LoVo (cell line): ENCODE data around the gene ZNF280D.
"Not testable (repeated sequence)": the region's sequence is repeated elsewhere in the genome, so short reads cannot be mapped to it uniquely, and the experiment has no call there.

Source experiments
- DNase-seq: peaks from one replicate; pipeline ENCODE4 v3.0.0-alpha.2; 2016; ENCODE audit warnings: low spot score

Gene ZNF280D

DNA sequence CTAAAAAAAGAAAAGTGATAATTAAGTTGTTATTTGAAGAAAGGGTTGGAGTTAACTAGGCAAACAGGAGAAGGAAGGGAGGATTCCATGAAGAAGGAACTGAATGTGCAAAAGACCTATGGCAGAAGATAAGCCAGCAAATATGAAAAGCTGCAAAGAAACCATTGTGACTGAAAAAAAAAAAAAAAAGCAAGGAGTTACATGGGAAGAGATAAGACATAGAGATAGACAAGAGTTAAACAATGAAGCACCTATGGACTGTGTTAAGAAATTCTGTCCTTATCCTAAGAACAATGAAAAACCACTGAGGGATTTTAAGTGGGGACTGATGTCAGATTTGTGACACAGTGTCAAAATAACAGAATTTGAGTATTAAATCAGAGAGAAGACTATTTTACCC lies 17.0 kb downstream of the ZNF280D start:
- DNase-seq = no peak

DNA sequence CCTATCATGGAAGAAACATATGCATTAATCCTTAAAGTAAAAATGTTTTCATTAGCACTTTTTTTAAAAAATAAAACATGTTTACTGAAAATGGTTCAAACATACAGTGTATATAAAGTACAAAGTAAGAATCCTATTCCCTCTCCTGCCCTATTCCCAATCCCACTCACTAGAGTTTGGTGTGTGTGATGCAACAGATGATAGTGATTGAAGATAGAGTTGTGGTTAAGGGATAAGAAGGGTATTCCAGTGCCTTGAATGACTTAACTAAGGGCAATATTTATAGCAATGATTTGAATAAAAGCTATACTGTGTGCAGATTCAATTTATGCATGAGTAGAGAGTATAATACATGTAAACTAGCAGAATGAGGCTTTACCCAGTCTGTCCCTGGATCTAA lies 18.1 kb downstream of the ZNF280D start:
- DNase-seq = no peak

DNA sequence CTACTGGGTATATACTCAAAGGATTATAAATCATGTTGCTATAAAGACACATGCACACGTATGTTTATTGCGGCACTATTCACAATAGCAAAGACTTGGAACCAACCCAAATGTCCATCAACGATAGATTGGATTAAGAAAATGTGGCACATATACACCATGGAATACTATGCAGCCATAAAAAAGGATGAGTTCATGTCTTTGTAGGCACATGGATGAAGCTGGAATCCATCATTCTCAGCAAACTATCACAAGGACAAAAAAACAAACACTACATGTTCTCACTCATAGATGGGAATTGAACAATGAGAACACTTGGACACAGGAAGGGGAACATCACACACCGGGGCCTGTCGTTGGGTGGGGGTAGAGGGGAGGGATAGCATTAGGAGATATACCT lies 23.8 kb downstream of the ZNF280D start:
- not testable (repeated sequence) for DNase-seq

DNA sequence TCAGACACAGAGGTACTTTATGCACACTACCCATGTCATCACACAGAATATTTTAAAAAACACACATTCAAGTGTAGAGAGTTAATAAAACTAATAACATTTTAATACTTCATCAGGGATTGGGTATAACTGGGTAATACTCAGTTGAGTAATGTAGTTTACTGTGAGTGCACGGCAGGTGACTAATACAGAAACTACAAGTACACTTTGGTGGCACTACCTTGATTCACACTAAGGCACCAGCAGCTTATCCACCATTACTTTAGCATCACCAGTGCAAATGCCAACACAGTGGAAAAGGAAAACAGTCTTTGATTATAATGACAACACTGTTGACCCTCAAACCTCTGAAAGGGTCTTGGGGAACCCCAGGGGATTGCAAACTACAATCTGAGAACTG lies 33.6 kb downstream of the ZNF280D start:
- DNase-seq = no peak

DNA sequence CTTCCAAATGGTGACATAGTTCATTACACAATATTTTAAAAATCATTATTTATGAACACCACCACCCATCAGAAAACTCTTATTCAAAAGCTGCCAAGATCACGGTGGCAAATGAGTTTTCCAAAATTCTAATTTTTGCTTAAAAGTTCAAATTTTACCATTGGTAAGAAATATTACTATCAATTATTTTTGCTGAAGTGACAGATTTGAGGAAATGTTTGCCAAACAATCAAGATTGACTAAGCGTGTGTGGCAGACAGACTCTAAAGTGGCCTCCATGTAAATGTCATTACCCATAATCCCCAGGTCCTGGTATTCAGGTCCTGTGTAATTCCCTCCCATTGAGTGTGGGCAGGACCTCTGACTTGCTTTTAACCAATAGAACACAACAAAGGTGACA lies 35.0 kb downstream of the ZNF280D start:
- DNase-seq = no peak

DNA sequence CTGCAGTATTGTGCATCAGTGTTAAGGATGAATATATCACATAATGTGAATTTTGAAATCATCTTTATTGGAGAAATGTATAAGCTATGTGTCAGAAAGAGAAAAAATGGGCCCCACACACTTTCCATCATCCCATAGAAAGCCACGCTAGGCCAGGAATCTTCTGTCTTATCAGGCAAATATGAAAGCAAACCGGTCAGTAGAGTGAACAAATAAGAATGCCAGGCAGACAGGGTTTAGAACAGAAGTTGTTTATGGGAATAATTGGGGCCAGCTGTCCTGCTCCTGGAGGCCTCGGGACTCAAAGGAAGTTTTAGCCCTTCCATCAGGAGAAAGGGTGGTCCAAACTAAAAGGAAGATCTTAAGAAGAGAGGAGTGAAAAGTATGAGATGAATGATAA lies 39.5 kb downstream of the ZNF280D start:
- no peak for DNase-seq

DNA sequence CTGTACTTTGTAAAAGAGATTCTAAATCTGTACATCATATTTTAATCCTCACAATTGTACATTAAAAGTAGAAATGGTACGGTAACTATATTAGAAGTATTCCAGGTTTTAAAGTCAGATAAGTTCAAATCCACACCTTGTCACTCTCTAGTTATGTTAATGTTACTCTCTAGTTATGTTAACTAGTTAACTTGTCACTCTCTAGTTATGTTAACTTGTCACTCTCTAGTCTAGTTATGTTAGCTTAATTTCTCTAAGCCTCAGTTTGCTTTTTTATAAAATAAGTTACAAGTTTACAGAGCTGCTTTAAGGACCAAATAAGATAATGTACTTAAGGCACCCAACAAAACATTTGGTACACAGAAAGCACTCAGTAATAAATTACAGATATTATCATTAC lies 42.6 kb downstream of the ZNF280D start:
- no peak for DNase-seq

DNA sequence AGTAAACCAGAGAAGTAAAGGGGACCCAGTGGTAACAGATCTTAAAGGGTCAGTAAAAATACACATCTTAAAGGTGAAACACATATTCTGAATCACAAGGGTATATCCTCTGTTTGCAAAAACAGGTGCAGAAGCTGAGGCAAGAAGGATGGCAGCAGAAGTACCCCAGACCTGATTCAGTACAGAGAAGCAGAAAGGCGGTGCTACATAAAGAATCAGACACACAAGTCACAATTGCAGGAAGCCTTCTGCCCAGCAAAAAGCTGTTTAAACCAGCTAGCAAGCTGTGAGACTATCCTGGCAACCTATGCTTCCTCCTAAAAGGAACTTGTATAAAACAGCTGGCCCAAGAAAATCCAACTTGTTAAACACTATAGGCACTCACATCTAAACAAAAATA lies 49.4 kb downstream of the ZNF280D start:
- DNase-seq = no peak

DNA sequence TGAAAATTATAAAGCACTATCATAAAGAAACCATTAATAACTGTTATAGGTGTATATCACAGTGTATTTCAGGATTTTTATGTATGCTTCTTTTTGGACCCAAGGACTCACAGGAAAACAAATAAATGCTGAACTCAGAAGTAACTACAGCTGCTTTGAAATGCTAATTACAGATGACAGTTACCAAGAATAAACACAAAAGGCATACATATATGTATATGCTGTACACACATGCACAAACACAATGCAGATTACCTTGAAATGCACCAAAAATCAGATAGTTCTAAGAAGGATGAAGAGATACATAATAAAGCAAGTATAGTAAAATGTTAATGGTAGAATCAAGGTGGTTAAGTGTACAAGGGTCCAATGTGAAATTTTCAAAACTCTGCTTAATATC lies 52.2 kb downstream of the ZNF280D start:
- no peak for DNase-seq

DNA sequence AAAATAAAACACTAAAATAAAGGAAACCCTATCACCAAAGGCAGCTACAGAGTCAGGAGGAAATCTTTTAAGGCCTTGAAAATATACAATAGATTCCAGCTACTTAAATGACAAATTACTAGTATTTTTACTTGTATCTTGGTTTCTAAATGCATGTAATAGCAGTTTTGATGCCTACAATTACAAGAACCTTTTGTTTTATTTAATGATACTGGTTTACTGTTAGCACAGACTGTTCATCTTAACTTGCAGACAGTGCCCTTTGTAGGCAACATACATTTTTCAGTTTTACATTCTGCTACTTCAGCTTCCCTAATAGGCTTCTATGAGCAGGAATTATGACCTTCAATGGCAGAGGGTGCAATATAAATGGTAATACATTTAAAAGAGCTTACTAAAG lies 54.1 kb downstream of the ZNF280D start:
- DNase-seq = no peak

DNA sequence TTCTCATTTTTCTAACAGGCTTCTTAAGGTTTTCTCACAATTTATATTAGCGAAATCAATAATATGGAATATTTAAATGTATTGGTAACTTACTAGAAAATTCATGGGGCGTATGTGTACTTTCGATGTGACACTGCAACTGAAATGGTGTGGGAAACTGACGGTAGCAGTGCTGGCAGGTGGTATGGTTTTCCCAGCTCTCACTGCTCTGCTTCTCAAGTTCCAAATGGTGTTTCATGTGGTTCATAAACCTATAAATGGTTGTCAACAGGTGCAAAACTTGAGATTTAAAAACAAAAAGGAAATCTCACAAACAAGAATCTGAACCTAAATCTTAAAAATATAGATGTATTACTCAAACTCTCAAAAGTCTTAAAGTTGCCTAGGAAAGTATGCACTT lies 54.7 kb downstream of the ZNF280D start:
- no peak for DNase-seq

DNA sequence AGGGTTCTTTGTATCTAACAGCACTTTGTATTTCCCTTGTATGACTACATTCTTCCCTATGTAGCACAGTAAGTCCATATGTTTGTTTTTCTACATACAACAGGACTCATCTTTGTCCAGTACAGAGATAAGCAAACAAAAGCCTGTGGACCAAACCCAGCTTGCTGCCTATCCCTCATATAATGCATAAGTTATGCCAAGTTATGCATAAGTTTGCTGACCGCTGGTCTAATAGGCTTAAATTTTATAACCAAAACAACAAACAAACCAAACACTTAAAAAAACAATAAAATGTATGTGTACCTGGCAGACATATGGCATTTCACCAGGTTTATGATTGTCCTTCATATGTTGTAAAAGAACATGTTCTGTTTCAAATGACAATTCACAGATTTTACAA lies 56.0 kb downstream of the ZNF280D start:
- DNase-seq = no peak

DNA sequence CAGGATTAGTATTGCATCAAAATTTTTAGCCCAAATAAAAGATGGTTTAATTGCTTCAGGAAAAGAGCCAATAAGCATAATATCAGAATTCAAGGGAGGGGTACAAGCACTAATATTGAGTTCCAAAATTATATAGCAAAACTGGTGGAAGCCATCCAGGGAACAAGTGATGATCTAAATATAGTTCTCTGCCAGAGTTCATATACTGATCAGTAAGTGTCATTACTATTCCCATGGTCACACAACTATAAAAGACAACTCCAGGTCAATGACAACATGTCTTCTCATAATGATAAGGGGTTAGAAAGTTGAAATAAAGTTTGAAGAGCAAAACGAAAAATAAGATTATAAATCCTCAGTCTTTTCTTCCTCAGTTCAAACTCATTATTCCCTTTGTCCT lies 57.4 kb downstream of the ZNF280D start:
- DNase-seq = no peak

DNA sequence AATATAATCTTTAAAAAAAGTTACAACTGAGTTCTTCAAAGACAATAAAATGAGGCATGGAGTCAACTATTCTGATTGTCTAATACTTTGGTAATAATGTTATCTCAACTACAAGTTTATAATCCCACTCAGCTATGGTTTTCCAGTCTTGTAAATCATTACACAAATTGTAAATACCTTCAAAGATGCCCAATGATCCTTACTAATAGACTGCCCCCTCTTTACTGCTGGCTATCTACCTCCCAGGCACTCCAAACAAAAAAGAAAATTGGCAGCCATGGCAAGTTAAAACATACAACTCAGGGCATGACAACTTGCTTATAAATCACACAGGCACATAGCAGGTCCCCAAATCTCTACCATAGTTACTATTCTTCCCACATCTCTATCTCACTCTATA lies 58.5 kb downstream of the ZNF280D start:
- DNase-seq = no peak

DNA sequence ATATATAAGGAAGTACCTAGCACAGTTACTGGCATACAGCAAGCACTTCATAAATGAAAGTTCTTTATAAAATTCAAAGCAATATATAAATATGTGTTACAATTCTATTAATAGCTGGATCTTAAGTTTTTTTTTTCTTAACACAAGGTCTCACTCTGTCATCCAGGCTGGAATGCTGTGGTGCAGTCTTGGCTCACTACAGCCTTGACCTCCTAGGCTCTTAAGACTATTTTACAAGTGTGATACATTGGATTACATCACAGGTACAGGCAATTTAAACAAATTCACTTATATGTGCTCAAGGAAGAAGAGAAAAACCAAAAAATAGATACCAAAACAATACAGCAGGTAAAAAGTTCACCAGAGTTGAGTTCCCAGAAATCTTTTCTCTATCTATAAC lies 60.6 kb downstream of the ZNF280D start:
- DNase-seq = no peak

DNA sequence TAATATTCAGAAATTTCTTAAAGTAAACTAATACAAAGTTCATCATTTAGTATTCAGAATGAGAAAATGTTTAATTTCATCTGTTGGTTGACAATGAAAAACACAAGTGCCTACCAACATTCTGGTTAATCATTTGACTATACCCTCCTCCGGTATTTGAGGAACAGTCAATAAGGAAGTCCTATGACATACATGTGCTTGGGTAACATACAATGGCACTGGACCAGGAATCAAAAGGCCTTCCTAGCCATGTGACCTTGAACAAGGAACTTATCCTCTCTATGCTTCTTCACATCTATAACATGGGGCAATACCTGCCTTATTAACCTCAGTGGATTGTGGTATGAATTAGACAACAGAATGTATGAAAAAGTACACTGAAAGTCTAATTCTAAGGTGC lies 65.8 kb downstream of the ZNF280D start:
- no peak for DNase-seq

DNA sequence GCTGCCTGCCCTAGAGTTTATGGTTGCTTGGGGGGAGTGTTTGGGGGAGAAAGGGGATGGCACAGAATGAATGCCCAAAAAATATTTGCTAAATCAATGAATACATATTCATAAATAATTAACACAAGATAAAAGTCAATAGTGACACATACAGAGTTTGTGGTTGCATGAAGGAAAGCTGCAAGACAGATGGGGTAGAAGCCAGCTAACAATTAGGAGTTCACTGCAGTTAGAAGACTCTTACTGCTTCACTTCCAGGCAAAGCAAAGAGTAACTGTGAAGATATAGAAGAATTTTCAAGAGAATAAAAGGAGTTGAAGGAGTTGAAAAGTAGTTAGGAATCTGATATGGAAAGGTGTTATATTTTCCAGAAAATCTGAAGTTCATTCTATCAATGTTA lies 72.4 kb downstream of the ZNF280D start:
- no peak for DNase-seq

DNA sequence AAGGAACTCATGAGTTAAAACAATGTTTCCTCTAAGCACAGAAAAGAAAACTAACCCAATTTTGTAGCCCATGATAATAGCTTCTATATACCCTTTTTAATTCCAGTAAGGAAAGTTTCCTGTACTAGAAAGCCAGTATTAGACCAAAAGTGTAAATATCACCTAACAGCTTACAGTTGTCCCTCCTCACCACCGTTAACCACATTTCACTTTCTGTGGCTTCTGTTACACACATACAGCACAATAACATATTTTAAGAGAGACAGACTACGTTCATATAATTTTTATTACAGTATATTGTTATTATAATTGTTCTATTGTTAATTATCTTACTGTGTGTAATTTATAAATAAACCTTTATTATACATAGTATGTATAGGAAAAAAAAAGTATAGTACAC lies 74.1 kb downstream of the ZNF280D start:
- DNase-seq = no peak

DNA sequence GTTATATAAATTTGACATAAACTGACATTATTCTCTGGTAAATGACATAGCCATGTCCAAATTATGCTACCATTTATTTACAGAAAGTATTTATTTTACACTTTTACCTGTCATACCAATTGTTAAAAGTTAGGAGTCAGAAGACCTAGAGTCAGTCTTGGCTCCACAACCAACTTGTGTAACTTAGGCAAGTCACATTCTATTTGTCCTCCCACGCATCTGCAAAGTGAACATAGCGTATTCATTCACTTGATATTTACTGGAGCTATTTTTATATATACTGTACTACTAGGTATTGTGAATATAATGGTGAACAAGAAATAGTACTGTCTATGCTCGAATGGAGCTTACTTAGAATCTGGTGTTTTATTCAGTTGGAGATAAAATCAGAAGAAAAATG lies 78.7 kb downstream of the ZNF280D start:
- no peak for DNase-seq

DNA sequence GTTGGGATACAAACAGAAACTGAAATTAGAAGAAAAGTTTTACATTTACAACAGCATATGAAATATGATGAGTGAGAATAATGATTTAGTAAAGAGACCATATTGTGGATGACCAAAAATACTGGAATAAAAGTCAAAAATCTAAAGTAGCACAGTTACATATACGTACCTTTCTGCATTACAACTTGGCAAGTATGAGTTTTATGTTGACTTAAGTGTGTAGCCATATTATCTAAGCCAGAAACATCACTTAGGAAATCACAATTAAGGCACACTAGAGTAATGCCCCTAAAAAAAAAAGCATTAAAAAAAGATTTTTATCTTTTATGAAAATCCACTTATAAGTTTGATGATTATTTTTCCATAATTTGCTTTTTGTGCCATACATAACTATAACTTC lies 79.1 kb downstream of the ZNF280D start:
- DNase-seq = no peak

DNA sequence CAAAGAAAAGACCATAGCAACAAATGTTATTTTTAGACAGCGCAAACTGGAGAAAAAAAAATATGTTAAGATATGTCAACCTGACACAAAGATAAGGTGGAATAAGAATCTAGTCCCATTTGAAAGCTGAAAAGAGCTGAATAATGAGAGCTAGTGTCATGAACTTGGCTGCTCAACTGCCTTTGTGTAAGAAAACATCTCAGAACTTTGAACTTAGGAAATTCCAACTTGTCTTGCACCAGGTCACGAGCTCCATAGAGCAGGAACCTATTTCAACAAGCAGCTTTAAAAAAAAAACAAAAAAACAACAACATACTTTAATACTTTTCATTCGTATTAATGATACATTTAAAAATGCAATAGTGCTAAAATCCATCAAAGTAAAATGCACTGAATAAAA lies 79.5 kb downstream of the ZNF280D start:
- no peak for DNase-seq

DNA sequence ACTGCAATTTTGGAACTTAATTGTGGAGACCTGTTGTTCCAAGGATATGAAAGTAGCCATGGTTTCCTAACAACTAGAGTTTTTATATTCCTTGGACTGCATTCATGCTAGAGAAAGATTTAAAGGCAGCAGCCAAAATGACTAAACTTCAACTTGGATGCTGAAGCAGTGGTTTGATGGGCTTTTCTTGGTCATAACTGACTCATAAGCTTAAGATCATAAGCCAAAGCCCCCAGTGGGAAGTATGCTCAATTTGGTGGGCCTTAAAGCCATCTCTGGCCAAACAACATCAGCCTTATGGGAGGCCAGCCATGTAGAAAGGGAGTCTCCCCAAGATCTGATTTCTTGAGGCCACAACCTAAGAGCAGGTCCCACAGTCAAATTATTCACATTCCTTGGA lies 80.2 kb downstream of the ZNF280D start:
- DNase-seq = no peak

DNA sequence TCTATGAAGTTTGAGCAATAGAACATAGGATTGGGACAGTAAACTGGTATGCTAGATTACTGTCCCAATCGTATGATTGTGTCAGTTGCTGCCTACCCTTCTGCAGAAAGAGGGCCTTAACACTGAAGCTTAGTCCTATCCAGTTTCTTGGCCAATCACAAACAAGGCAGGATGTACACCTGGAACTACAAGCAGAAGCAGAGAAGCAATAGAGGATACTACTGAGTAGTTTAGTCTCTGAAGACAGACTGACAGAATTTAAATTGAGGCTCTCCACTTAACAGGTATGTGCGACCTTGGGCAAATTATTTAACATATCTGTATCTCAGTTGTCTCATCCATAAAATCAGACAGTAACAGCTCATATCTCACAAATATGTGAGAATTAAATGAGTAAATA lies 85.0 kb downstream of the ZNF280D start:
- DNase-seq = no peak

DNA sequence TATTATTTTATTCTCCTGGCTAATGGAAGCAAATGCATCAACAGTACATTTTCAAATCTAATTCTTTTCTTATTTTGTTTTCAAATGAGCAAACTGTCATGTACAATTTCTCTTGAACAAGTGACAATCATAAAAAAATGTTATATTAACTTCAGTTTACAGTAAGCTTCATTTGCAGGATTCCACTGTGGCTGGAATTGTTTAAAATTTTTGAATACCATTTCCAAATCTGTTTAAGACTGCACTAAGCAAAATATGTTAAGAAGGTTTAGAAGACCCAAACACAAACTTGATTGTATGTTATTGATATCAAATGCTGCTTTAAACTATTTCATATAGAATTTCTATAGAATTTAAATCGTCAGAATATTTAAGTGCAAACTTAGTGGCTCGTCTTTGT lies 92.8 kb downstream of the ZNF280D start:
- no peak for DNase-seq

DNA sequence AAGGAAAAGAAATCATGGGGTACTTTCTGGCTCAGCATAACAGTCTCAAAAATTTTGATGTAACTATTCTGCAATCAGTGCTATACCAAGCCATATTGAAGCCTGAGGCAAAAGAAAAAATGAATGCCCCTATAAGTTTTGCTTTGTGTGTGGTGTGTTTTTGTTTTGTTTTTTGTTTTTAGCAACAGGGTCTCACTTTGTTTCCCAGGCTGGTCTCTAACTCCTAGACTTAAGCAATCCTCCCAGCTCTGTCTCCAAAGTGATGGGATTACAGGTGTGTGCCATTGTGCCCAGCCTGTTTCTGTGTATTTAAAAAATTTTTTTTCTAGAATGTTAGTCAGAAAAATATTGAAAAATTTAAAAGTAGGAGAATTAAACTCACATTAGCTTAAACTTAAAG lies 93.2 kb downstream of the ZNF280D start:
- no peak for DNase-seq

DNA sequence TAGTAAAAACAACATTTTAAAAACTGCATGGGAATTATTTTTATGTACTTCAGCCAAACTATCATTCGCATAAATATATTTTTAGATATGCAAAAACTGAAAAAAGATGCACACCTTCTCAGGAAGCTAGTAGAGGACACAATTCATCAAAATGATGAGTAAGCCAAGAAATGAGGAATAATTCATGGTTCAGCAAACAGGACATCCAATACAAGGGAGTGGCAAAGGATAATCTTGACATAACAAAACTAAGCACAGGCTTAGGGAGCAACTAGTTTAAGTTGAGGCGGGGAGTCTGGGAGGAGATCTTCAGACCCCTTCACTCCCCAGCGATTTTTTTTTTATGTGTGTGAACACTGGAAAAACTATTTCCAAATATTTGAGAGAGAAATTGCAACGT lies 93.7 kb downstream of the ZNF280D start:
- no peak for DNase-seq
